ENCODE measurements around the gene C17orf50. TPM values are rescaled to one million over a fixed set of nuclear protein-coding genes. Genes with fewer than 3 reads are reported as not detected.

Gene C17orf50
- total and polyA plus RNA-seq, 2 of the 13 experiments (the other 11 are each of a cell fraction or from before 2014, with no cell fraction given), result not detected

DNA sequence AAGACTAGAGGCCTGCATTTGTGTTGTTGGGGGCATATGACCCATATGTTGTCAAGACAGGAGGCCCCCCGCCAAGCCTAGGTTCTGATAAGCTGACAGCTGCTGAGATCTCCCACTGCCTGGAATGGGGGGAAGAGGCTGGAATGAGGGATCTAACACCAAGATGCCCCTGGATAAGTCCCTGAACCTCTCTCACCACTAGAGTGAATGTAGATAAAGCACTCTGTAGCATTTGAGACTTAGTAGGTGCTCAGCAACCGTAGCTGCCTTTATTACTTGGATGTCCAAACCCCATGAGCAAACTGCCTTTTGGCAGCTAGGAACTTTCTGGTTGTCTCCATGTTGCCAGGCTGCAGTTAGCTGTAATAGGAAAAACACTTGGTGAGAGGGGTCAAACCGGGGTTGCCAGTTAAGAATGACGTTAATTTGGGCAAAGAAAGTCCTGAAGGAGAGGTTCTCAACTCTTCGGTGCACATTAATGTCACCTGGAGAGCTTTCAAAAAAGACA is 33.7 kb upstream of the C17orf50 start:
- in situ Hi-C loops (cut with HindIII; ENCODE audit: extremely low pct_ligation_motif_present, low pct_unique_long_range_greater_than_20kb) (loop anchor here (25.0 kb wide), 1 partner anchor 415 kb away; no protein-coding TSS in a partner anchor), intact Hi-C loops (cut with micrococcal nuclease; ENCODE audit: unreplicated experiment) (no loop called here)
- H3K9me3 ChIP-seq (ENCODE audit: low read length), result no peaks in the 10 kb centered on the region
- H3K27ac ChIP-seq (ENCODE audit: extremely low read length, insufficient read depth, low read length), result no peak overlapping the region
- POLR2A ChIA-PET, result no interaction called here
- DNase-seq (ENCODE audit: low spot score), result no peak
- no TSS peak for BruUV-seq (replicated peaks)
- no peaks in the 10 kb centered on the region for H3K79me2 ChIP-seq (ENCODE audit: insufficient read depth, low read length)
- H3K4me2 ChIP-seq (ENCODE audit: low read depth, low read length), result no peak overlapping the region
- H3K27me3 ChIP-seq (ENCODE audit: control insufficient read depth in 1 of 2, insufficient read depth in 2 of 2, low read length in 2 of 2), result no peaks in the 10 kb centered on the region
- WGBS (ENCODE audit: low lambda C conversion rate), result 95% methylated on average over 4 of the region's 5 CpGs
- H3K4me1 ChIP-seq (ENCODE audit: insufficient read depth, low read length), result peaks cover 29% of the 10 kb centered on the region
- CTCF ChIA-PET (ENCODE audit: low intra/inter-chr PET ratio, low total read pairs), result no interaction called here
- H2AFZ ChIP-seq (ENCODE audit: low read length), result no peak overlapping the region
- H3K36me3 ChIP-seq (replicated peaks in 1 of 2; ENCODE audit: control insufficient read depth in 1 of 2, insufficient read depth in 2 of 2, low read length in 2 of 2), result peaks cover 10 to 31% of the 10 kb centered on the region in 2 experiments; a peak in 4 of 5 replicates
- H3K9ac ChIP-seq (ENCODE audit: insufficient read depth, low read depth, low read length), result no peak overlapping the region
- H3K4me3 ChIP-seq (replicated peaks in 1 of 3; ENCODE audit: insufficient read depth in 1 of 3, low read depth in 2 of 3, low read length in 3 of 3), result no peak overlapping the region
- H4K20me1 ChIP-seq (ENCODE audit: insufficient read depth, low read length), result no peaks in the 10 kb centered on the region
- FAIRE-seq, result no peak
- no peak for ATAC-seq
- TF ChIP-seq, protein P1, sequence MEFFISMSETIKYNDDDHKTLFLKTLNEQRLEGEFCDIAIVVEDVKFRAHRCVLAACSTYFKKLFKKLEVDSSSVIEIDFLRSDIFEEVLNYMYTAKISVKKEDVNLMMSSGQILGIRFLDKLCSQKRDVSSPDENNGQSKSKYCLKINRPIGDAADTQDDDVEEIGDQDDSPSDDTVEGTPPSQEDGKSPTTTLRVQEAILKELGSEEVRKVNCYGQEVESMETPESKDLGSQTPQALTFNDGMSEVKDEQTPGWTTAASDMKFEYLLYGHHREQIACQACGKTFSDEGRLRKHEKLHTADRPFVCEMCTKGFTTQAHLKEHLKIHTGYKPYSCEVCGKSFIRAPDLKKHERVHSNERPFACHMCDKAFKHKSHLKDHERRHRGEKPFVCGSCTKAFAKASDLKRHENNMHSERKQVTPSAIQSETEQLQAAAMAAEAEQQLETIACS (CRISPR knock-in tag; IDR thresholded peaks at IDR 0.05), result no peak
- TF ChIP-seq FOSL1 (CRISPR knock-in tag; IDR thresholded peaks at IDR 0.05; ENCODE audit: borderline replicate concordance) (no peak), DDIT3 (CRISPR knock-in tag; IDR thresholded peaks at IDR 0.05) (no peak), ZNF709 (CRISPR knock-in tag; IDR thresholded peaks at IDR 0.05) (no peak), IKZF4 (CRISPR knock-in tag; IDR thresholded peaks at IDR 0.05; ENCODE audit: borderline replicate concordance, low read depth, not compliant biosample characterization) (no peak), ZBTB21 (CRISPR knock-in tag; IDR thresholded peaks at IDR 0.05) (no peak), ZNF672 (CRISPR knock-in tag; IDR thresholded peaks at IDR 0.05) (no peak), RBAK (CRISPR knock-in tag; IDR thresholded peaks at IDR 0.05) (no peak), TOE1 (CRISPR knock-in tag; IDR thresholded peaks at IDR 0.05) (no peak), ZFP36L2 (CRISPR knock-in tag; IDR thresholded peaks at IDR 0.05) (no peak), NCOA1 (CRISPR knock-in tag; IDR thresholded peaks at IDR 0.05) (no peak), SPEN (CRISPR knock-in tag; IDR thresholded peaks at IDR 0.05; ENCODE audit: low read depth) (no peak), PCBP2 (optimal IDR thresholded peaks at IDR 0.05; ENCODE audit: low read depth, low read length, poor library complexity, severe bottlenecking) (no peak), ZKSCAN8 (CRISPR knock-in tag; IDR thresholded peaks at IDR 0.05; ENCODE audit: borderline replicate concordance) (no peak)
- TF ChIP-seq, protein P2, sequence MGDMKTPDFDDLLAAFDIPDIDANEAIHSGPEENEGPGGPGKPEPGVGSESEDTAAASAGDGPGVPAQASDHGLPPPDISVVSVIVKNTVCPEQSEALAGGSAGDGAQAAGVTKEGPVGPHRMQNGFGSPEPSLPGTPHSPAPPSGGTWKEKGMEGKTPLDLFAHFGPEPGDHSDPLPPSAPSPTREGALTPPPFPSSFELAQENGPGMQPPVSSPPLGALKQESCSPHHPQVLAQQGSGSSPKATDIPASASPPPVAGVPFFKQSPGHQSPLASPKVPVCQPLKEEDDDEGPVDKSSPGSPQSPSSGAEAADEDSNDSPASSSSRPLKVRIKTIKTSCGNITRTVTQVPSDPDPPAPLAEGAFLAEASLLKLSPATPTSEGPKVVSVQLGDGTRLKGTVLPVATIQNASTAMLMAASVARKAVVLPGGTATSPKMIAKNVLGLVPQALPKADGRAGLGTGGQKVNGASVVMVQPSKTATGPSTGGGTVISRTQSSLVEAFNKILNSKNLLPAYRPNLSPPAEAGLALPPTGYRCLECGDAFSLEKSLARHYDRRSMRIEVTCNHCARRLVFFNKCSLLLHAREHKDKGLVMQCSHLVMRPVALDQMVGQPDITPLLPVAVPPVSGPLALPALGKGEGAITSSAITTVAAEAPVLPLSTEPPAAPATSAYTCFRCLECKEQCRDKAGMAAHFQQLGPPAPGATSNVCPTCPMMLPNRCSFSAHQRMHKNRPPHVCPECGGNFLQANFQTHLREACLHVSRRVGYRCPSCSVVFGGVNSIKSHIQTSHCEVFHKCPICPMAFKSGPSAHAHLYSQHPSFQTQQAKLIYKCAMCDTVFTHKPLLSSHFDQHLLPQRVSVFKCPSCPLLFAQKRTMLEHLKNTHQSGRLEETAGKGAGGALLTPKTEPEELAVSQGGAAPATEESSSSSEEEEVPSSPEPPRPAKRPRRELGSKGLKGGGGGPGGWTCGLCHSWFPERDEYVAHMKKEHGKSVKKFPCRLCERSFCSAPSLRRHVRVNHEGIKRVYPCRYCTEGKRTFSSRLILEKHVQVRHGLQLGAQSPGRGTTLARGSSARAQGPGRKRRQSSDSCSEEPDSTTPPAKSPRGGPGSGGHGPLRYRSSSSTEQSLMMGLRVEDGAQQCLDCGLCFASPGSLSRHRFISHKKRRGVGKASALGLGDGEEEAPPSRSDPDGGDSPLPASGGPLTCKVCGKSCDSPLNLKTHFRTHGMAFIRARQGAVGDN (CRISPR knock-in tag; IDR thresholded peaks at IDR 0.05), result no peak
